ENCODE results near the gene HBA2. TPM values are rescaled to one million over a fixed set of nuclear protein-coding genes. Genes with fewer than 3 reads are reported as not detected.

HBA2 gene
- total RNA-seq, 2 donors from 2014 or later, result 3.5 to 64.9 TPM

DNA sequence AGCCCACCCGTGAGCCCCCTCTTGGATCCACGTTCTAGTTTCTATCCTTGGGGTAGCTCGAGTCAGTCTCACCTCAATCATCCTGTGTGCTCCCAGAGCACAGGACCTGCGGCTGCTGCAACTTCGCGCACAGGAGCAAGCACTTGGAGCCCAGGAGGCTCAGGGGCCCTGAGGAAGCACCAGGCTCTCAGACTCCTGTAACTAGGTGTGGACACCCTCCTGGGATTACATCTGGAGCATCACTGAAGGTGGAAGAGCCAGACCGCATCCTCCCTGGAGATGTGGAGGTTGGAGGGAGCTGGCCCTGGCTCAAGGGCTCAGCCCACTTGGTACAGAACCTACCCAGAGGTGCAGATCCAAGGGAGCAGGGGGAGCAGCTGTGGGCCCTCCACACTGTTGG, 10.3 kb downstream of the HBA2 start:
- Histone ChIP-seq H3K27ac (no peak overlapping the region), H3K9ac (ENCODE audit: low read depth in 2 of 2, low read length in 2 of 2) (no peak overlapping the region), H3K27me3 (peaks cover 34% of the 10 kb centered on the region), H3K36me3 (no peaks in the 10 kb centered on the region), H3K4me3 (no peak overlapping the region), H3K4me1 (peaks cover 11% of the 10 kb centered on the region), H3K9me3 (no peaks in the 10 kb centered on the region)
- intact Hi-C loops (cut with DNase I), result loop anchor here (5.0 kb wide), 1 partner anchor 76 kb away; no protein-coding TSS in a partner anchor
- DNase-seq, result no peak
- TF ChIP-seq, protein P1, sequence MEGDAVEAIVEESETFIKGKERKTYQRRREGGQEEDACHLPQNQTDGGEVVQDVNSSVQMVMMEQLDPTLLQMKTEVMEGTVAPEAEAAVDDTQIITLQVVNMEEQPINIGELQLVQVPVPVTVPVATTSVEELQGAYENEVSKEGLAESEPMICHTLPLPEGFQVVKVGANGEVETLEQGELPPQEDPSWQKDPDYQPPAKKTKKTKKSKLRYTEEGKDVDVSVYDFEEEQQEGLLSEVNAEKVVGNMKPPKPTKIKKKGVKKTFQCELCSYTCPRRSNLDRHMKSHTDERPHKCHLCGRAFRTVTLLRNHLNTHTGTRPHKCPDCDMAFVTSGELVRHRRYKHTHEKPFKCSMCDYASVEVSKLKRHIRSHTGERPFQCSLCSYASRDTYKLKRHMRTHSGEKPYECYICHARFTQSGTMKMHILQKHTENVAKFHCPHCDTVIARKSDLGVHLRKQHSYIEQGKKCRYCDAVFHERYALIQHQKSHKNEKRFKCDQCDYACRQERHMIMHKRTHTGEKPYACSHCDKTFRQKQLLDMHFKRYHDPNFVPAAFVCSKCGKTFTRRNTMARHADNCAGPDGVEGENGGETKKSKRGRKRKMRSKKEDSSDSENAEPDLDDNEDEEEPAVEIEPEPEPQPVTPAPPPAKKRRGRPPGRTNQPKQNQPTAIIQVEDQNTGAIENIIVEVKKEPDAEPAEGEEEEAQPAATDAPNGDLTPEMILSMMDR (IDR thresholded peaks at IDR 0.05), result no peak

DNA sequence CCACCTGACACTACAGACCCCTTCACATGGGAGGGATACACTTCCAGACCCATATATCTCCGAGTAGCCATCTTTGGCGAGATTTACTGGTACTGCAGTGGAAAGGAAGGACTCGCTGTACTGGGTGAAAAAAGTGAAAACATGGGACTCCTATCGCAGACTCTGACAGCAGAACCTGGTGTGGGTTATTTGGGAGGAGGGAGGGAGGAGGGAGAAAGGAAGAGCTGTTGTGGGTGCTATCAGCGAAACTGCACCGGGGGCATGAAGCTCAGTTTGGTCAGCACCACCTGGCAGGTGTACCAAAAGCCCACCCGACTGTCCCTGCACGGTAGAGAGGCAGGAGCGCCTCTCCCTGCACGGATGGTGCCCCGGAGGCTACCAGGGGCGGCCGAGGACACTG, 12.5 kb downstream of the HBA2 start:
- peaks cover 12% of the 10 kb centered on the region for H3K27me3 ChIP-seq
- no peak overlapping the region for H3K9ac ChIP-seq (ENCODE audit: low read depth in 2 of 2, low read length in 2 of 2)
- peaks cover 11% of the 10 kb centered on the region for H3K4me1 ChIP-seq
- H3K4me3 ChIP-seq, result no peak overlapping the region
- no peak overlapping the region for H3K27ac ChIP-seq
- H3K9me3 ChIP-seq, result no peaks in the 10 kb centered on the region
- H3K36me3 ChIP-seq, result peaks cover 12% of the 10 kb centered on the region
- no peak for DNase-seq
- intact Hi-C loops (cut with DNase I), result no loop called here
- TF ChIP-seq, protein P1 (IDR thresholded peaks at IDR 0.05), result no peak

DNA sequence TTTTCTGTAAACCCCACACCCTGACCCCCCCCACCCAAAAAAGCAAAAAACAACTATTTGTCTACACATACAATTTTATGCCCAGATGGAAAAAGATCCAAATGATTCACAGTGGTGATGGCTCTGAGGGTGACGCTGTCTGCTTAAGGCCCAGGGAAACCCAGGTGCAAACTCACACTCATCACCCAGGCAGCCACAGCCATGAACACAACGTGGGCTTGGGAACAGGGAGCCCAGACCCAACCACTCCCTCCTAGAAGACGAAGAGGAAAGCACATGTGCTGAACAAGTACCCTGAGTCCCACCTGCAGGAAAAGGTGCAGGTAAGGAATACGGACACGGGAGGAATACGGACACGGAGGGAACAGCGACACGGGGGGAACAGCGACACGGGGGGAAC, 13.0 kb downstream of the HBA2 start:
- DNase-seq, result no peak
- Histone ChIP-seq H3K4me1 (peaks cover 8% of the 10 kb centered on the region), H3K27ac (no peak overlapping the region), H3K36me3 (peaks cover 13% of the 10 kb centered on the region), H3K27me3 (peaks cover 7% of the 10 kb centered on the region), H3K9ac (ENCODE audit: low read depth in 2 of 2, low read length in 2 of 2) (no peak overlapping the region), H3K9me3 (no peaks in the 10 kb centered on the region), H3K4me3 (no peak overlapping the region)
- TF ChIP-seq, protein P1 (IDR thresholded peaks at IDR 0.05), result no peak
- intact Hi-C loops (cut with DNase I), result no loop called here

DNA sequence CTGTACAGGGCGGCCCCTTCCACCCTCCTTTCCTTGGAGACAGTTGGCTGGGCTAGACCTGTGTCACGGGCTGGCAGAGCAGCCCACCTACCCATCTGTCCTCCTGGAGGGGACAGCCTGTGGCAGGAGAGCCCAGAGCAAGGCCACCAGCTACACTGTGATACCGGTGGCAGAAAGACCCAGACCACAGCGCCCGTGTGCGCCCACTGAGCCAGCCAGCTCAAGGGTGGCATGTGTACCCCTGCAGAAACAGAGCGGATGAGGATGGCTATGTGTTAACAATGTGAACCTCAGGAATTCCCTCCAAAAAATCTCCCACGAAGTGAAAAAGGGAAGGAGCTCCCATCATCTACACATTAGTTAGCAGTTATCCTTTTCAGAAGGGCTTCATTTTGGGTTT, 14.7 kb downstream of the HBA2 start:
- no peaks in the 10 kb centered on the region for H3K9me3 ChIP-seq
- peaks cover 13% of the 10 kb centered on the region for H3K36me3 ChIP-seq
- H3K4me3 ChIP-seq, result no peak overlapping the region
- TF ChIP-seq, protein P1 (IDR thresholded peaks at IDR 0.05), result no peak
- no peak overlapping the region for H3K9ac ChIP-seq (ENCODE audit: low read depth in 2 of 2, low read length in 2 of 2)
- DNase-seq, result no peak
- H3K27ac ChIP-seq, result no peak overlapping the region
- intact Hi-C loops (cut with DNase I), result no loop called here
- H3K27me3 ChIP-seq, result no peaks in the 10 kb centered on the region
- no peaks in the 10 kb centered on the region for H3K4me1 ChIP-seq

DNA sequence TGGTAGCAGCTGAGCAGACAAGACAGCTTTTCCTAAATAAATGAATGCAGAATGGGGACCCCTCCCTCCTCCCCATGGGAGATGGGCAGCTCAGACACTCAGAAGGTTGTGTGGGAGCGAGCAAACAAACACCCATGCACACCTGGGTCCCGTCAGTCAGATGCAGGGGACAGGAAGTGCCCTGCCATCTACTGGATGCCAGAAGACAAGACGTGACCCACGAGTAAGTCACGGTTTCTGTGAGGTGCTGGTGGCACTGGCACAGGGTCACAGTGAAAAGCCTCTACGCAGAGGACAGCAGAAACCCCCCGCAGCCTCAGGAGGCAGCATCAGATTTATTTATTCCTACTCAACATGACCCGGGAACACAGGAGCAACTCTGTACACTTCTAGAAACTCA, 16.0 kb downstream of the HBA2 start:
- DNase-seq, result no peak
- TF ChIP-seq, protein P1 (IDR thresholded peaks at IDR 0.05), result no peak
- Histone ChIP-seq H3K36me3 (peaks cover 22% of the 10 kb centered on the region), H3K9me3 (no peaks in the 10 kb centered on the region), H3K9ac (ENCODE audit: low read depth in 2 of 2, low read length in 2 of 2) (no peak overlapping the region), H3K4me1 (no peaks in the 10 kb centered on the region), H3K27ac (no peak overlapping the region), H3K4me3 (no peak overlapping the region), H3K27me3 (no peaks in the 10 kb centered on the region)
- intact Hi-C loops (cut with DNase I), result no loop called here

Measured in colonic mucosa (tissue), 4 donors.